SH-SY5Y (cell line): ENCODE results near the gene SLC37A1.
"Not testable (repeated sequence)": the region's sequence is repeated elsewhere in the genome, so short reads cannot be mapped to it uniquely, and the experiment has no call there.

Experiments
- GATA2 ChIP-seq: IDR thresholded peaks from 2 replicates; pipeline ENCODE4 v1.6.1; 2011; ENCODE audit warnings: mild to moderate bottlenecking, low read depth, low read length
- GATA3 ChIP-seq: IDR thresholded peaks from 2 replicates; pipeline ENCODE4 v1.6.1; 2011; ENCODE audit warnings: low read depth, mild to moderate bottlenecking, low read length, moderate library complexity

DNA sequence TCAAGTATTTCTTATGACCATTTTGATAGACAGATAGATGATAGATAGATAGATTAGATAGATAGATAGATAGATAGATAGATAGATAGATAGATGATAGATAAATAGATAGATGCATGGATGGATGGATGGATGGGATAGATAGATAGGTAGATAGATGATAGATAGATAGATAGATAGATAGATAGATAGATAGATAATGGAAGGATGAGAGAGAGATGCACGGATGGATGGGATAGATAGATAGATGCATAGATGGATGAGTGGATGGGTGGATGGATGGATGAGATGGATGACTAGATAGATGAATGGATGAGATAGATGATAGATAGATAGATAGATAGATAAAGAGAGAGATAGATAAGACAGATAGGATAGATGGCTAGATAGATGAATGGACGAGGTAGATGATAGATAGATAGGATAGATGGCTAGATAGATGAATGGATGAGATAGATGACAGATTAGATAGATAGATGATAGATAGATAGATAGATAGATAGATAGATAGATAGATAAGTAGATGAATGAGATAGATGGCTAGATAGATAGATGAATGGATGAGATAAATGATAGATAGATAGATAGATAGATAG, 114.9 kb downstream of the SLC37A1 start:
- not testable (repeated sequence) for TF ChIP-seq GATA2
- TF ChIP-seq GATA3, result peak; percentile 17; the same call in 1 of the 2 replicates
